Adrenal gland (tissue), 5 donors: Measurements from ENCODE around the gene ARHGDIA.

Experiments used
- CTCF ChIP-seq, 6 experiments: fragments of 450-650 bp in 4 of 6; fragments of 200-600 bp in 2 of 6; sonication (generic) in 1 of 6; IDR thresholded peaks; 1 replicate in 5 of 6; 2 replicates in 1 of 6; pipeline versions ENCODE4 v1.5.1 to v1.8.0; 2016 to 2021; ENCODE audit warnings: antibody characterized with exemption in 6 of 6, mild to moderate bottlenecking in 2 of 6, moderate library complexity in 1 of 6
- POLR2A ChIP-seq, 2 donors: fragments of 450-650 bp; IDR thresholded peaks; one replicate each; pipeline ENCODE4 v1.6.1; 2017; ENCODE audit warnings: antibody characterized with exemption in 2 of 2, mild to moderate bottlenecking in 2 of 2, moderate library complexity in 1 of 2
- donor health status: DM: no; HTN: no; CAD: no.

DNA sequence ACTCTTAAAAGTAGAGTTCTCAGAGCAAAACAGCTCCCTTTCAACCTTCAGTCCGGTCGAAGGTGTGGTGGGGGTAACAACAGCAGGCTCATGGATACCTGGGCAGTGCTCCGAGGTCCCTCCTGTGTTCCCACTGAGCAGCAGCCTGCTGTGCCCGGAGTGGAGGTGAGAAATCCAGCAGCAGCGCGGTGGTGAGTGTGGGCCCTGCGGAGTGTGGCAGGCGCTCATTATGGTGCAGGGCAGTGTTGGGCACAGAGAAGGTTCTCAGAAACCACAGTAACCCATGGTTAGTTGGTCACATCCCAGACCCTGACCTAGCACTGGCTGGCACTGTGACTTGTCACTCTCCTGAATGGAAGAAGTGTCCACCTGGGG lies 5.8 kb downstream of the ARHGDIA start:
- TF ChIP-seq CTCF (IDR thresholded peaks at IDR 0.05): no peak
- no peak for TF ChIP-seq POLR2A (IDR thresholded peaks at IDR 0.05)
